HepG2 (cell line): ENCODE measurements around the gene SRSF8. TPM values are rescaled to one million over a fixed set of nuclear protein-coding genes. Genes with fewer than 3 reads are reported as not detected.

Experiments
- AGO1 ChIP-seq: fragments of 200-400 bp; formaldehyde crosslinking; IDR thresholded peaks from 2 replicates; pipeline ENCODE4 v1.6.1; 2017; ENCODE audit warnings: mild to moderate bottlenecking, low read depth, low read length, moderate library complexity; ENCODE audit not compliant: poor library complexity, severe bottlenecking
- IRF2 ChIP-seq: IDR thresholded peaks from 2 replicates; pipeline ENCODE4 v1.6.1; 2018; ENCODE audit warnings: missing genetic modification reagents, missing compliant biosample characterization
- JUN ChIP-seq: sonication (generic); formaldehyde crosslinking; IDR thresholded peaks from 2 replicates; pipeline ENCODE4 v1.4.0; 2020; ENCODE audit warnings: mild to moderate bottlenecking, missing genetic modification reagents
- MAFG ChIP-seq: sonication (generic); formaldehyde crosslinking; IDR thresholded peaks from 2 replicates; pipeline ENCODE4 v1.5.1; 2020; ENCODE audit warnings: mild to moderate bottlenecking, missing genetic modification reagents
- ONECUT2 ChIP-seq: sonication (generic); formaldehyde crosslinking; IDR thresholded peaks from 2 replicates; pipeline ENCODE4 v1.4.0; 2020; ENCODE audit warnings: missing genetic modification reagents
- PHF21A ChIP-seq: sonication (generic); formaldehyde crosslinking; IDR thresholded peaks from 2 replicates; pipeline ENCODE4 v1.5.0; 2020; ENCODE audit warnings: mild to moderate bottlenecking, missing genetic modification reagents
- SAFB2 ChIP-seq: sonication (generic); formaldehyde crosslinking; IDR thresholded peaks from 2 replicates; pipeline ENCODE4 v1.5.1; 2020; ENCODE audit warnings: missing genetic modification reagents, low read depth, mild to moderate bottlenecking, borderline replicate concordance
- SALL1 ChIP-seq: sonication (generic); formaldehyde crosslinking; IDR thresholded peaks from 2 replicates; pipeline ENCODE4 v1.8.0; 2022; ENCODE audit warnings: mild to moderate bottlenecking, missing genetic modification reagents
- SNAI1 ChIP-seq: sonication (generic); formaldehyde crosslinking; IDR thresholded peaks from 2 replicates; pipeline ENCODE4 v1.5.0; 2020; ENCODE audit warnings: mild to moderate bottlenecking, missing genetic modification reagents, borderline replicate concordance
- TCF12 ChIP-seq, 2 experiments: fragments of 450-650 bp in 1 of 2; sonication (generic) in 1 of 2; formaldehyde crosslinking in 1 of 2; IDR thresholded peaks; 2 replicates each; pipeline versions ENCODE4 v1.6.1 to v1.8.0; 2017 to 2022; ENCODE audit warnings: antibody characterized with exemption in 1 of 2, mild to moderate bottlenecking in 1 of 2, missing genetic modification reagents in 1 of 2, moderate library complexity in 1 of 2
- ZNF296 ChIP-seq: sonication (generic); formaldehyde crosslinking; conservative IDR thresholded peaks from 2 replicates; pipeline ENCODE4 v1.5.0; 2020; ENCODE audit warnings: mild to moderate bottlenecking, missing genetic modification reagents
- ZNF441 ChIP-seq: sonication (generic); formaldehyde crosslinking; IDR thresholded peaks from 2 replicates; pipeline ENCODE4 v1.7.0; 2021; ENCODE audit warnings: missing genetic modification reagents, borderline replicate concordance
- ZNF775 ChIP-seq: sonication (generic); formaldehyde crosslinking; IDR thresholded peaks from 2 replicates; pipeline ENCODE4 v1.4.0; 2020; ENCODE audit warnings: missing genetic modification reagents, mild to moderate bottlenecking, moderate library complexity, borderline replicate concordance
- ZSCAN25 ChIP-seq: sonication (generic); formaldehyde crosslinking; IDR thresholded peaks from 2 replicates; pipeline ENCODE4 v1.8.0; 2022; ENCODE audit warnings: mild to moderate bottlenecking, missing genetic modification reagents
- polyA plus RNA-seq, 8 experiments: library from polyadenylated mRNA; depleted of rRNA in 3 of 8; stranded (reverse) in 7 of 8; unstranded in 1 of 8; fragments of >200 nt; fragmentation: Illumina TruSeq in 4 of 8; extraction: Trizol in 4 of 8; gene quantifications; 2 replicates each; pipeline versions ENCODE4 v1.2.1 to v1.2.3, GENCODE V29; 2011 to 2016; ENCODE audit warnings: low read depth in 4 of 8, missing spikeins in 1 of 8, mixed read lengths in 1 of 8; ENCODE audit not compliant: insufficient read depth in 1 of 8
- total RNA-seq, 5 experiments: library from RNA; depleted of rRNA; stranded (reverse); fragments of >200 nt; fragmentation: Illumina TruSeq; extraction: Trizol; gene quantifications; 2 replicates each; pipeline ENCODE4 v1.2.3, GENCODE V29; 2016; ENCODE audit warnings: low read depth in 1 of 5
- TF ChIP-seq, protein P1 (sequence below): sonication (generic); formaldehyde crosslinking; IDR thresholded peaks from 2 replicates; pipeline ENCODE4 v1.4.0; 2020; ENCODE audit warnings: missing genetic modification reagents
- TF ChIP-seq, protein P2 (sequence below): sonication (generic); formaldehyde crosslinking; IDR thresholded peaks from 2 replicates; pipeline ENCODE4 v1.4.0; 2020; ENCODE audit warnings: missing genetic modification reagents
- TF ChIP-seq, protein P3 (sequence below): sonication (generic); formaldehyde crosslinking; IDR thresholded peaks from 2 replicates; pipeline ENCODE4 v1.8.1; 2023; ENCODE audit warnings: mild to moderate bottlenecking, moderate library complexity, missing genetic modification reagents
- TF ChIP-seq, protein P4 (sequence below): sonication (generic); formaldehyde crosslinking; IDR thresholded peaks from 2 replicates; pipeline ENCODE4 v1.8.0; 2022; ENCODE audit warnings: mild to moderate bottlenecking, missing genetic modification reagents

Gene SRSF8
- total and polyA plus RNA-seq, 2 of the 13 experiments (the other 11 are each of a cell fraction or from before 2014, with no cell fraction given), result 21.8 to 25.8 TPM

DNA sequence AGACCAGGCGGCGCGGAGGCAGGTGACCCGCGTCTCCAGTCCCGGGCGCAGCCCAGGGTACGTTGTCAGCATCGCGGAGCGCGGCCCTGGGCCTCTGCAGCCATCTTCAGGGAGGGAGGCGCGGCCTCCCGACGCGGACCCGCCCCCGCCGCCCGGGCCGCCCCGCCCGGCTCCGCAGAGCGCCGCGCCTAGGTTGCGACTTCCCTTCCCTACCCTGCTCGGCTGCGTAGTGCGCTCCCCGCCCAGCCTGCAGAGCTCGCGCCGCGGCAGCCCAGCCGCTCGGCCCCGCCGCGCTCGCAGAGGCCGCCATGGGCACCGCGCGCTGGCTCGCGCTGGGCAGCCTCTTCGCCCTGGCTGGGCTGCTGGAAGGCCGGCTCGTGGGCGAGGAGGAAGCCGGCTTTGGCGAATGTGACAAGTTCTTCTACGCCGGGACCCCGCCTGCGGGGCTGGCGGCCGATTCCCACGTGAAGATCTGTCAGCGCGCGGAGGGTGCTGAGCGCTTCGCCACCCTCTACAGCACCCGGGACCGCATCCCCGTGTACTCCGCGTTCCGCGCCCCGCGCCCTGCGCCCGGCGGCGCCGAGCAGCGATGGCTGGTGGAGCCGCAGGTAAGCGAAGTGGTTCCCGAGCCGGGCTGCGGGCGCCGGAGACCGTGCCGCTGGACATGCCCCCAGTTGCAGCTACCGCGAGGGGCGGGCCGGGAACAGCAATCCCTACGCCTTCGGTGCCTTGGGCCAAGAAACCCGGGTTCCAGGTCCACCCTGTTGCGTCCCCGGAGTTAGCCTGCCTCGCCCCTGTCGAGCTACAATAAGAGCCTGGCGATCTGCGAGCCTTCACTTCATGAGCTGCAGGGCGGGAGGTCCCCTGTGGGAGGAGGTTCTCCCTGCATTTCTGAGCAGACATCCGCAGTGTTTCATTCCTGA, 23.2 kb downstream of the SRSF8 start, which contains the start of gene ENDOD1 (continued):
- TF ChIP-seq, protein P1, sequence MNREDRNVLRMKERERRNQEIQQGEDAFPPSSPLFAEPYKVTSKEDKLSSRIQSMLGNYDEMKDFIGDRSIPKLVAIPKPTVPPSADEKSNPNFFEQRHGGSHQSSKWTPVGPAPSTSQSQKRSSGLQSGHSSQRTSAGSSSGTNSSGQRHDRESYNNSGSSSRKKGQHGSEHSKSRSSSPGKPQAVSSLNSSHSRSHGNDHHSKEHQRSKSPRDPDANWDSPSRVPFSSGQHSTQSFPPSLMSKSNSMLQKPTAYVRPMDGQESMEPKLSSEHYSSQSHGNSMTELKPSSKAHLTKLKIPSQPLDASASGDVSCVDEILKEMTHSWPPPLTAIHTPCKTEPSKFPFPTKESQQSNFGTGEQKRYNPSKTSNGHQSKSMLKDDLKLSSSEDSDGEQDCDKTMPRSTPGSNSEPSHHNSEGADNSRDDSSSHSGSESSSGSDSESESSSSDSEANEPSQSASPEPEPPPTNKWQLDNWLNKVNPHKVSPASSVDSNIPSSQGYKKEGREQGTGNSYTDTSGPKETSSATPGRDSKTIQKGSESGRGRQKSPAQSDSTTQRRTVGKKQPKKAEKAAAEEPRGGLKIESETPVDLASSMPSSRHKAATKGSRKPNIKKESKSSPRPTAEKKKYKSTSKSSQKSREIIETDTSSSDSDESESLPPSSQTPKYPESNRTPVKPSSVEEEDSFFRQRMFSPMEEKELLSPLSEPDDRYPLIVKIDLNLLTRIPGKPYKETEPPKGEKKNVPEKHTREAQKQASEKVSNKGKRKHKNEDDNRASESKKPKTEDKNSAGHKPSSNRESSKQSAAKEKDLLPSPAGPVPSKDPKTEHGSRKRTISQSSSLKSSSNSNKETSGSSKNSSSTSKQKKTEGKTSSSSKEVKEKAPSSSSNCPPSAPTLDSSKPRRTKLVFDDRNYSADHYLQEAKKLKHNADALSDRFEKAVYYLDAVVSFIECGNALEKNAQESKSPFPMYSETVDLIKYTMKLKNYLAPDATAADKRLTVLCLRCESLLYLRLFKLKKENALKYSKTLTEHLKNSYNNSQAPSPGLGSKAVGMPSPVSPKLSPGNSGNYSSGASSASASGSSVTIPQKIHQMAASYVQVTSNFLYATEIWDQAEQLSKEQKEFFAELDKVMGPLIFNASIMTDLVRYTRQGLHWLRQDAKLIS (CRISPR knock-in tag), result no peak
- TF ChIP-seq, protein P2, sequence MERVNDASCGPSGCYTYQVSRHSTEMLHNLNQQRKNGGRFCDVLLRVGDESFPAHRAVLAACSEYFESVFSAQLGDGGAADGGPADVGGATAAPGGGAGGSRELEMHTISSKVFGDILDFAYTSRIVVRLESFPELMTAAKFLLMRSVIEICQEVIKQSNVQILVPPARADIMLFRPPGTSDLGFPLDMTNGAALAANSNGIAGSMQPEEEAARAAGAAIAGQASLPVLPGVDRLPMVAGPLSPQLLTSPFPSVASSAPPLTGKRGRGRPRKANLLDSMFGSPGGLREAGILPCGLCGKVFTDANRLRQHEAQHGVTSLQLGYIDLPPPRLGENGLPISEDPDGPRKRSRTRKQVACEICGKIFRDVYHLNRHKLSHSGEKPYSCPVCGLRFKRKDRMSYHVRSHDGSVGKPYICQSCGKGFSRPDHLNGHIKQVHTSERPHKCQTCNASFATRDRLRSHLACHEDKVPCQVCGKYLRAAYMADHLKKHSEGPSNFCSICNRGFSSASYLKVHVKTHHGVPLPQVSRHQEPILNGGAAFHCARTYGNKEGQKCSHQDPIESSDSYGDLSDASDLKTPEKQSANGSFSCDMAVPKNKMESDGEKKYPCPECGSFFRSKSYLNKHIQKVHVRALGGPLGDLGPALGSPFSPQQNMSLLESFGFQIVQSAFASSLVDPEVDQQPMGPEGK, result 0 out of 2 replicates have a peak, but pooled peaks have one; percentile 27
- TF ChIP-seq SALL1 (peak; percentile 27; the same call in 1 of the 2 replicates), PHF21A (no peak; the same call in 1 of the 2 replicates), SAFB2 (CRISPR knock-in tag) (no peak; the same call in 1 of the 2 replicates), TCF12 (IDR thresholded peaks at IDR 0.05) (no peak), TCF12 (CRISPR knock-in tag; IDR thresholded peaks at IDR 0.05) (0 out of 2 replicates have a peak, but pooled peaks have one; percentile 10), ZNF775 (CRISPR knock-in tag) (no peak), ZNF296 (CRISPR knock-in tag) (no peak), ZNF441 (CRISPR knock-in tag) (no peak), IRF2 (CRISPR knock-in tag) (no peak), ONECUT2 (CRISPR knock-in tag) (no peak), AGO1 (no peak), MAFG (CRISPR knock-in tag) (no peak), JUN (CRISPR knock-in tag) (0 out of 2 replicates have a peak, but pooled peaks have one; percentile 32), SNAI1 (CRISPR knock-in tag) (no peak), ZSCAN25 (CRISPR knock-in tag) (peak; percentile 53; the same call in 1 of the 2 replicates)
- TF ChIP-seq, protein P3, sequence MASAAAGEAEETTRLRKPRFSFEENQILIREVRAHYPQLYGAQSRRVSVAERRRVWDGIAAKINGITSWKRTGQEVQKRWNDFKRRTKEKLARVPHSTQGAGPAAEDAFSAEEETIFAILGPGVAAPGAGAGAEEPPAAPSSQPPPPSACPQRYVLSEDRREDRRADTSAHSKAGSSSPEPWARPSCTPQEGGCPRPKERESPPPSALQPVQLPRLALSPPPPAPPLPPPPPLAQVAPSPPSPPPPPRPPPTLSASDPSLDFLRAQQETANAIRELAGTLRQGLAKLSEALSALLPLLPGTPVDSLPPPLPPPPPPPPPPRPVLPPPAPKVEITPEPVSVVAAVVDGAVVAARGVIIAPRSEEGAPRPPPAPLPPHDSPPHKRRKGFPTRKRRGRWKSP, result peak; percentile 82
- TF ChIP-seq, protein P4, sequence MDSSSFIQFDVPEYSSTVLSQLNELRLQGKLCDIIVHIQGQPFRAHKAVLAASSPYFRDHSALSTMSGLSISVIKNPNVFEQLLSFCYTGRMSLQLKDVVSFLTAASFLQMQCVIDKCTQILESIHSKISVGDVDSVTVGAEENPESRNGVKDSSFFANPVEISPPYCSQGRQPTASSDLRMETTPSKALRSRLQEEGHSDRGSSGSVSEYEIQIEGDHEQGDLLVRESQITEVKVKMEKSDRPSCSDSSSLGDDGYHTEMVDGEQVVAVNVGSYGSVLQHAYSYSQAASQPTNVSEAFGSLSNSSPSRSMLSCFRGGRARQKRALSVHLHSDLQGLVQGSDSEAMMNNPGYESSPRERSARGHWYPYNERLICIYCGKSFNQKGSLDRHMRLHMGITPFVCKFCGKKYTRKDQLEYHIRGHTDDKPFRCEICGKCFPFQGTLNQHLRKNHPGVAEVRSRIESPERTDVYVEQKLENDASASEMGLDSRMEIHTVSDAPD (CRISPR knock-in tag), result no peak
